Right lobe of liver (tissue), 6 donors: ENCODE measurements around the gene TMEM171. TPM values are rescaled to one million over a fixed set of nuclear protein-coding genes. Genes with fewer than 3 reads are reported as not detected.
A peak's percentile ranks its signal among the peaks of the same experiment; 100 is the strongest.

ENCODE experiments used
- ATAC-seq, 4 donors: fragments of 200-7000 bp; cut with Tn5 transposase; one replicate each; pipeline ENCODE4 v1.9.1; 2020; ENCODE audit warnings: mild to moderate bottlenecking in 4 of 4, moderate library complexity in 4 of 4
- DNase-seq, 3 donors: peaks; one replicate each; pipeline ENCODE4 v3.0.0-alpha.2; 2020
- H3K27ac ChIP-seq, 3 donors: fragments of 200-600 bp; one replicate each; pipeline ENCODE4 v1.8.0; 2022
- H3K27me3 ChIP-seq, 2 donors: fragments of 200-600 bp; one replicate each; pipeline ENCODE4 v1.8.0; 2022
- H3K36me3 ChIP-seq, 4 donors: fragments of 200-600 bp; sonication (generic) in 1 of 4; one replicate each; pipeline versions ENCODE4 v1.5.1 to v1.8.0; 2017 to 2022; ENCODE audit warnings: control low read depth in 1 of 4
- H3K4me1 ChIP-seq, 4 donors: fragments of 200-600 bp; sonication (generic) in 1 of 4; one replicate each; pipeline versions ENCODE4 v1.5.1 to v1.8.0; 2017 to 2022; ENCODE audit warnings: control low read depth in 1 of 4
- H3K4me3 ChIP-seq, 3 donors: fragments of 200-600 bp; one replicate each; pipeline ENCODE4 v1.8.0; 2022
- H3K9me3 ChIP-seq, 4 donors: fragments of 200-600 bp; sonication (generic) in 1 of 4; one replicate each; pipeline versions ENCODE4 v1.5.1 to v1.8.0; 2017 to 2022; ENCODE audit warnings: control low read depth in 1 of 4
- POLR2A ChIP-seq: fragments of 450-650 bp; IDR thresholded peaks from one replicate; pipeline ENCODE4 v1.6.1; 2017; ENCODE audit warnings: antibody characterized with exemption, mild to moderate bottlenecking
- WGBS: methylation state at CpG from one replicate; pipeline ENCODE4 v1.1.6; 2018; ENCODE audit warnings: low coverage, low lambda C conversion rate; ENCODE audit not compliant: insufficient coverage; ENCODE audit errors: missing lambda C conversion rate; 5-methylcytosine and 5-hydroxymethylcytosine counted together
- intact Hi-C, 2 donors: fragments of 100-400 bp; cut with DNase I; formaldehyde crosslinking; loops; one replicate each; pipeline versions ENCODE4 v1.11.2 to v1.14.1; 2022
- total RNA-seq, 6 experiments: library from RNA; depleted of rRNA in 2 of 6; stranded (reverse); fragments of >200 nt in 2 of 6; fragmentation: NEBNext Ultra II Directional in 3 of 6; extraction: Animal tissue kit (Norgen Biotek cat#: 25700) in 3 of 6; gene quantifications; one replicate each; pipeline versions ENCODE4 v1.1.0 to v1.2.4, GENCODE V29; 2016 to 2023
- TF ChIP-seq, protein P1 (sequence below), 4 donors: fragments of 200-600 bp in 3 of 4; fragments of 450-650 bp in 1 of 4; IDR thresholded peaks; one replicate each; pipeline versions ENCODE4 v1.5.1 to v1.8.0; 2016 to 2022; ENCODE audit warnings: antibody characterized with exemption in 4 of 4, mild to moderate bottlenecking in 2 of 4
- donor health status: DM: no; HTN: yes; CAD: no.
- donor health status: DM: no; HTN: no; CAD: no.
- donor health status: DM: no; HTN: no; CAD: no.
- donor health status: DM: no; HTN: yes; CAD: no.
- donor health status: DM: no; HTN: yes; CAD: no.

The TMEM171 gene
- total RNA-seq, 6 experiments from 2014 or later, result 0.57 to 3.2 (median 1.6) TPM

DNA sequence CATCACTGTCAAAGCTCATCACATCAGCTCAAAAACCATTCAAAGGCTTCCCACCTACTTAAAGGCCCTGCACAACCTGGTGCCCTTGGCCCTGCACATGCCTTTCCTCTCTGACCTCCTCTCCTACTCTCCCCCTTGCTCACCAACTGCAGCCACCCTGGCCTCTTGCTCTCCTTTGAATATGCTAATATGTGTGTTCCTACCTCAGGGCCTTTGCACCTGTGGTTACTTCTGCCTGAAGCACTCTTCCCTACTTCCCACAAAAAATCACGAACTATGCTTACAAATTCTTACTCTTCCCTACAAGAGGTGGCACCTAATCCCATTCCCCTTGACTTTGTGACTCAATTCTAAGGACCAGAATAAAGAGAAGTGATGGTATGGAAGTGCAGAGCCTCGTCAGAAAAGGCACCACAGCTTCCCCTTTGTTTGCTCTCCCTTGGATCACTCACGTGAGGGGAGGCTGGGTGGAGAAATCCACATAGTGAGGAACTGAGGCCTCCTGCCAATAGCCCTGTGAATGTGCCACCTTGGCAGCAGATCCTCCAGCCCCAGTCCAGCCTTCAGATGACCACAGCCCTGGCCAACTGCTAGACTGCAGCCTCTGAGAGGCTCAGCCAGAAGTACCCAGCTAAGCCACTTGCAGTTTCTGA lies 3.2 kb upstream of the TMEM171 start:
- TF ChIP-seq, protein P1, sequence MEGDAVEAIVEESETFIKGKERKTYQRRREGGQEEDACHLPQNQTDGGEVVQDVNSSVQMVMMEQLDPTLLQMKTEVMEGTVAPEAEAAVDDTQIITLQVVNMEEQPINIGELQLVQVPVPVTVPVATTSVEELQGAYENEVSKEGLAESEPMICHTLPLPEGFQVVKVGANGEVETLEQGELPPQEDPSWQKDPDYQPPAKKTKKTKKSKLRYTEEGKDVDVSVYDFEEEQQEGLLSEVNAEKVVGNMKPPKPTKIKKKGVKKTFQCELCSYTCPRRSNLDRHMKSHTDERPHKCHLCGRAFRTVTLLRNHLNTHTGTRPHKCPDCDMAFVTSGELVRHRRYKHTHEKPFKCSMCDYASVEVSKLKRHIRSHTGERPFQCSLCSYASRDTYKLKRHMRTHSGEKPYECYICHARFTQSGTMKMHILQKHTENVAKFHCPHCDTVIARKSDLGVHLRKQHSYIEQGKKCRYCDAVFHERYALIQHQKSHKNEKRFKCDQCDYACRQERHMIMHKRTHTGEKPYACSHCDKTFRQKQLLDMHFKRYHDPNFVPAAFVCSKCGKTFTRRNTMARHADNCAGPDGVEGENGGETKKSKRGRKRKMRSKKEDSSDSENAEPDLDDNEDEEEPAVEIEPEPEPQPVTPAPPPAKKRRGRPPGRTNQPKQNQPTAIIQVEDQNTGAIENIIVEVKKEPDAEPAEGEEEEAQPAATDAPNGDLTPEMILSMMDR (IDR thresholded peaks at IDR 0.05), result no peak
- TF ChIP-seq POLR2A, result no peak
- Histone ChIP-seq H3K36me3 (no peaks in the 10 kb centered on the region), H3K27me3 (no peaks in the 10 kb centered on the region), H3K4me1 (peaks cover 0 to 10% (median 5%) of the 10 kb centered on the region in 4 donors), H3K27ac (no peak overlapping the region), H3K9me3 (no peaks in the 10 kb centered on the region), H3K4me3 (no peak overlapping the region)
- intact Hi-C loops, result no loop called here
- 40% methylated on average over 2 of the region's 3 CpGs for WGBS
- ATAC-seq, result no peak
- no peak for DNase-seq

DNA sequence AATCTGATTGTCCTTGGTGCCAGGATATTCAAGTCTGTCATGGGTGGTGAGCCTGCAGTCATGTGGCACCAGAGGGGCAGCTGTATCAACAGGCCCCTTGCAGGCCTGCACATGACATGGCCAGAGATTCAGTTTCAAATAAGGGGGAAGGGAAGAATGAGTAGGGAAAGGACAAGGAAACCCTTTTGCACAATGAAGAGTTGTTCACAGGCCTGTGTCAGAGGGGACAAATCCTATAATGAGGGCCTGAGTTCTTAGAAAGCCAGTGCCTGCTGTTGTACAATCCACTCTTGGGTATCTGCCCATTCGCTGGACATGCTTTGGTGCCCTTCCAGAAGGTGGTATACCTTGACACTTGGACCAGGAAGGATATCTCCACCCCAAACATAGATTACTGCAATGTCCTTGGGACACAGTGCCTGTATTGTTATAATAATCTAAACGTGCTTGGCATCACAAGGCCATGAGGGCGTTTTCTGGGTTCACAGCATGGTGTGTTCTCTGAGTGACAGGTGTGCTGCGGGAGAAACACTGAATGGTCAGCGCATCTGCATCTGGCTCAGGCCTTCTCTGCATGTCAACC lies 1.9 kb upstream of the TMEM171 start:
- DNase-seq (no peak), ATAC-seq (no peak)
- Histone ChIP-seq H3K4me3 (no peak overlapping the region), H3K36me3 (no peaks in the 10 kb centered on the region), H3K9me3 (no peaks in the 10 kb centered on the region), H3K27ac (peak overlapping the region in 1 of 3 donors; percentile 99), H3K27me3 (no peaks in the 10 kb centered on the region), H3K4me1 (peaks cover 0 to 10% (median 5%) of the 10 kb centered on the region in 4 donors)
- WGBS, result 51% methylated on average over 2 of the region's 5 CpGs
- intact Hi-C loops, result no loop called here
- TF ChIP-seq, protein P1 (IDR thresholded peaks at IDR 0.05), result no peak
- no peak for TF ChIP-seq POLR2A

DNA sequence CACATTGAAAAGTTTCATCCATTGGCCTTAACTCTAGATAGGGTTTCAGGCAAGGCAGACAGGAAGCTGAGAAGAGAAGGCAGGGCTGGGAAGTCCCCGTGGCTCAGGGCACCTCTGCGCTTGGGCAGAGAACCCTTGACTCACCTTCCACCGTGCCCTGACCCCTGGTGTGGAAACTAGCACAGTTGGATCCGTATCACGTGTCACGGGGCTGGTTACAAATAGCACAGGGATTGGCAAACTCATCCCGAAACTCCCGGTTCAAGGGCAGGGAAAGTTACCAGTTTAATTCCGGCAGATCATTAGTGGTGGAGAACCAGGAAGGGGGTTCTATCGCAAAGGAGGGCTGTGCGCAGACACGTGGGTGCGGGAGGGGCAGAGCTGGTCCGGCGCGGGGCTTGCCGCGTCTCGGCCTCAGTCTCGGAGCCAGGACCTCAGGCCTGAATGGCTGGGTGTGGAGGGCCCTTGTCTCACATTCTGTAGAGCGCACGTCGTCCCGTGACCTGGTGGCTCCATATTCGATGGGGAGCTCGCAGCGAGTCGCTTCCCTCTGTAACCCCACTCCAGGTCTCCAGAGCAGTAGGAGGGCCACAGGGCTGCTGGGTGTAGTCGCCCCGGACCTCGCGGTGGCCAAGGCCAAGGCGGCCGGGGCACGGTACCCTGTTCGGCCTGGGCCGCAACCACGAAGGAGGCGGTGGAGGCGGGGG lies 771 bp upstream of the TMEM171 start:
- DNase-seq, result peak; percentile 87 to 94 (median 90)
- 10% methylated on average over 2 of the region's 40 CpGs for WGBS
- H3K4me3 ChIP-seq, result peak overlapping the region; percentile 38 to 63 (median 60)
- intact Hi-C loops, result no loop called here
- ATAC-seq, result peak; percentile 78 to 86 (median 86)
- H3K4me1 ChIP-seq, result peaks cover 0 to 10% (median 5%) of the 10 kb centered on the region in 4 donors
- H3K36me3 ChIP-seq, result no peaks in the 10 kb centered on the region
- no peaks in the 10 kb centered on the region for H3K27me3 ChIP-seq
- TF ChIP-seq, protein P1 (IDR thresholded peaks at IDR 0.05), result no peak
- peak; percentile 71 for TF ChIP-seq POLR2A
- H3K9me3 ChIP-seq, result no peaks in the 10 kb centered on the region
- H3K27ac ChIP-seq, result peak overlapping the region; percentile 79 to 99 (median 98)

DNA sequence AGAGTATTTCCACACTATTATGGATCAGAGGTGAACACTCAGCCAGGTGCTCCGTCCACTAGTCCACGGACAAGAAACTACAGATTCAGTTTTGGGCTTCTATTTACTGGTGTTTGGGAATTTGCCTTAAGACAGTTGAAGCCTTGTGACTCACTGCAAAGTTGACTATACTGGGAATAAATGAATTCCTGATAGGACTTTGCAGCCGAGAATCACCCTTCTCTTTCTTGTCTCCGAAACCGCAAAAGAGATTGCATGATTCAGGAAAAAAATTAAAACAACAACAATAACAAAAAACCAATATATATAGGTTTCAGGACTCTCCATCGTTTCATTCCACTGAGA lies 716 bp downstream of the TMEM171 start:
- peak overlapping the region; percentile 48 to 98 (median 74) for H3K27ac ChIP-seq
- no peak for ATAC-seq
- peaks cover 0 to 10% (median 5%) of the 10 kb centered on the region in 4 donors for H3K4me1 ChIP-seq

More for the DNA sequence above, 716 bp downstream of the TMEM171 start:
- no peaks in the 10 kb centered on the region for H3K36me3 ChIP-seq
- H3K4me3 ChIP-seq, result peak overlapping the region; percentile 51 to 60 (median 55)
- no peaks in the 10 kb centered on the region for H3K27me3 ChIP-seq
- H3K9me3 ChIP-seq, result no peaks in the 10 kb centered on the region
- intact Hi-C loops, result no loop called here
- no peak for DNase-seq
- TF ChIP-seq, protein P1 (IDR thresholded peaks at IDR 0.05), result no peak
- TF ChIP-seq POLR2A, result no peak
- WGBS, result 34% methylated on average over 6 of the region's 6 CpGs
